ENCODE results near the gene NEURL1.

The NEURL1 gene

DNA sequence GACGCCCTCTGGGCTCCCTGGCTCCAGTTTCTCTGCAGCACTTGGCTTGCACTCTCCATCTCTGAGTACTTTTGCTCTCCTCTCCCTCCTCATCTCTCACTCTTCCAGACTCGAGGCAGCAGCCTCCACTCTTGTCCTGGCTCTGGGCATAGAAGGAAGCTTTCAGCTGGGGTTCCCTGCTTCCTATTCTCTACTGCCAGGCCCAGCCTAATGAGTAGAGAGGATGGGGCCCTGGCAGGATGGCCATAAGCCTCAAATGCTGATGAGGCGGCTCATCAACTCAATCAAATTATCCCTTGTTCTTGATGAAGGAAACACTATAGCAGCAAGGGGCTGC is 55.8 kb downstream of the NEURL1 start:
- DNase-seq: no peak

DNA sequence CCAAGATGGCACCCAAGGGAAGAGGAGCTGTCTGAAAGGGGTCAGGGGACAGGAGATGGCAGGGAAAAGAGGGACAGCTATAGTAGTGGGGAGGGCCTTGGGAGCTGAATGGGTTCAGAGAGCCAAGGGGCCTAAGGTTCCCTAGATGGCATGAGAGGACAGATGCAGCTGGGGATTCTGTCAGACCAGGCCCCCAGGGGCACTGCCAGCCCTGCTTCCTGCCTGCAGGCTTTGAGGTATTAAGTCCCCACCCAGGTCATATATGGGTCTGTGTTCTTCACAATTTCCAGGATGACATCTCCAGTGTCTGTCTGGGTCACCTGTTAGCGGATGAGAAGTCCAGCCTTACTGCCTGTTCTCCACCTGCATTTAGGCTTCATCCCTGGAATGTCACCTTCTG is 56.7 kb downstream of the NEURL1 start:
- no peak for DNase-seq

GRCh38 chr10:103551619-103552602 is 58.4 kb downstream of the NEURL1 start:
- no peak for DNase-seq

GRCh38 chr10:103552856-103553742 is 59.6 kb downstream of the NEURL1 start:
- DNase-seq: no peak

- DNase-seq: peak; percentile 41
These were observed 60.4 kb downstream of the NEURL1 start for GRCh38 chr10:103553743-103554487.

DNA sequence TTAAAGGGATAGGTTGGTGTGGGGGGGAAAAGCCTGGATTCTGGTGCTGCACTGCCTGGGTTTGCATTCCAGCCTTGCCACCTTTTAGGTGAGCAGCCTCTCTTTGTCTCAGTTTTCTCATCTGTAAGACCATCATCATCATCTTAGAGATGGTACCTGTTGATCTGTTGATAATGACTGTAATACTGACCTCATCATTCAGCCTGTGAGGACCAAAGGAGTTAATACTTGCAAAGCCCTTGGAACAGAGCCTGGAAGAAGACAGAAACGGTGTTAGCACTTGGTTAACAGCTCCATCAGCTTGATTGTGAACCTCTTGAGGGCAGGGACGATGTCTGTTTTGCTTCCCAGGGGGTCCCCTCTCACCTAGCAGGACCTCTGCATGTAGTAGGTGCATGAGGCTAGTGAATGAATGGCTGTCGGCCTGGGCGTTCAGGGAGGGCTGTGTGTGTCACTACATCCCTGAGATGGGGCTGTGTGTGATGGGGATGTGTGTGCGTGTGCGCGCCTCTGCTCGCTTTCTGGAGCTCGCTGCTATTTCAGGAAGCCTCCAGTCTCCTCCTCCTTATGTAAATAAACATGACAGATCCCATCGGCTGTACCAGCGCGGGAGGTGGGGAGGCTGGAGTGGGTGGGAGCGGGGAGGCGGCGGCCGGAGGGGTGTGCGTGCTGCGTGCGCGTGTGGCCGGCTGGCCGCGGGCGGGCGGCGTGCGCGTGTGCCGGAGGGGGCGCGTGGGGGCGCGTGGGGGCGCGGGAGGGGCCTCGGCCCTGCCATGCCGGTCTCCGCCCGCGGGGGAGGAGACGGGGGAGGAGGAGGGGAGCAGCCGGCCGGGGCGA is 61.2 kb downstream of the NEURL1 start:
- peak; percentile 82 for DNase-seq

DNA sequence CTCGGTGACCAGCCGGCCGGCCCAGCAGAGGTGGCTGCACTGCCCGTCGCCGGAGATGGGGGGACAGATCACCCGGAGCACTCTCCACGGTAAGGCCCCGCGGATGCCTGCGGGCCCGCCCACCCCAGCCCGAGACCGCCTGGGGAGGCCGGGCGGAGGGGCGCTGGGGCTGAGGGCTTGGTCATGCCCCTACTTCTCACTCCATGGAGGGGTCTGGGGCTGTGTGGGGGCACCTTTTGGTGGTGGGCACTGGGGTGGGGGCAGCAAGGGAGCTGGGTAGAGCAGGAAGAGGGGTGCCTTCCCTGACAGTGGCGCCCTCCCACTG is 61.8 kb downstream of the NEURL1 start:
- no peak for DNase-seq

- DNase-seq: no peak
These were observed 62.2 kb downstream of the NEURL1 start for GRCh38 chr10:103555712-103556111.

GRCh38 chr10:103556383-103557007 is 63.0 kb downstream of the NEURL1 start:
- no peak for DNase-seq

DNA sequence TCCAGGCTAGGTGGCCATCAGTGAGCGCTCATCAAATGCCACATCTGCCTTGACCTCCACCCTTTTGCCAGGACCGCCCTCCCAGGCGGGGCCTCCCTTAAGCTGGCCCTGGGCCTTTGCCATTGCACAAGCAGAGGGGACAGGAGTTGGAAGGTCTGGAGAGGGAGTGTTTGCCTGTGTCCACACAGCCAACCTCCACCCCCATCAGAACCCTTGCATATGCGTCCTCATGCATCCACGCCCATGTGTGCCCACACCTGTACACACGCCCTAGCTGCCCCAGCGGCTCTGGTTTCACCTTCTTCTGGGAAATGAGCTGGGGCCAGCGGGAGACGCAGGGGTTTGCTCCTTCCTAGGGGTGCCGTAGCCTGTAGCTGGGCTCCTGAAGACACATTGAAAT is 64.0 kb downstream of the NEURL1 start:
- no peak for DNase-seq

DNA sequence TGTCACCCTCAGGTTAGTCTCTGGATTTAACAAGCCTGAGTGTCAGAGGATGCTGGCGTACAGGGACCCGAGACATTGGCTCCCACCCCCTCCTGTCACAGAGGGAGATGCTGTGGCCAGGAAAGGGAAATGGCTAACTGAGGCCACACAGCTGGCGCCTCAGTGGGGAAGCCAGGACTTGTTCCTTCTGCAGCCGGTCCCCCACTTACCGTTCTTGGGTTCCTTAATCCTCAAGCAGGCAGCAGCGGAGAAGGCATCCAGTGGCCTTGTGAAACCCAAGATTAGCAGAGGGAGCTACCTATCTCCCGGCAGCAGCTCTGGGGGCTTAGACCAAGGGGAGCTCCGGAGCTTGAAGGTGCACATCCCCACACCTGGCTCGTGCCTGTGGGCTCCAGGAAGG is 65.4 kb downstream of the NEURL1 start:
- peak; percentile 33 for DNase-seq

- no peak for DNase-seq
These were observed 66.3 kb downstream of the NEURL1 start for GRCh38 chr10:103559776-103560175.

- no peak for DNase-seq
These were observed 67.4 kb downstream of the NEURL1 start for GRCh38 chr10:103560886-103561285.

- DNase-seq: no peak
These were observed 68.9 kb downstream of the NEURL1 start for GRCh38 chr10:103562383-103562782.

GRCh38 chr10:103563231-103564115 is 70.0 kb downstream of the NEURL1 start:
- no peak for DNase-seq

DNA sequence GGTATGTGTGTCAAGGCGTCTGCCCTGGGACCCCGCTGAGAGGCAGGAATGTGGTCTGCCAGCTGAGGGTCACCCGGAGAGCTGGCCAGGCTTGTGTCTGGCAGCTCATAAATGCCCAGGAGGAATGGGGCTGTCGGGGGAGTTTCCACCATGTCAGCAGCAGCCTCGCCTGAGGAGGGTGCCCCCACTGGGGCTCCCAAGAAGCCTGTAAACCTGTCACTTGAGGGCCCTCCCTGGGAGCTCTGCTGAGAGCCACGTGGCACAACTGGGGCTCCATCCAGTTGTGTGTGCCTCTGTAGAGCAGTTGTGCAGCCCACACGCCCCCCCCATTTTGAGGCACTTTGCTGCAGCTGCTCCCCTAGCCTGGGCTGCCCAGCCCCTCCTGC is 70.6 kb downstream of the NEURL1 start:
- no peak for DNase-seq

GRCh38 chr10:103564776-103565520 is 71.4 kb downstream of the NEURL1 start:
- peak; percentile 56 for DNase-seq

- no peak for DNase-seq
These were observed 73.0 kb downstream of the NEURL1 start for GRCh38 chr10:103566536-103566935.

- no peak for DNase-seq
These were observed 75.0 kb downstream of the NEURL1 start for GRCh38 chr10:103568505-103568904.

GRCh38 chr10:103569896-103570295 is 76.4 kb downstream of the NEURL1 start:
- no peak for DNase-seq

All from hematopoietic multipotent progenitor cell treated with erythropoietin and hydrocortisone succinate and interleukin-3 and kit ligand, for 4 days (in vitro differentiated cells).